Naive thymus-derived CD4-positive, alpha-beta T cell (primary cell): ENCODE data around the gene AXDND1. TPM values are rescaled to one million over a fixed set of nuclear protein-coding genes. Genes with fewer than 3 reads are reported as not detected.
"Not testable (repeated sequence)": the region's sequence is repeated elsewhere in the genome, so short reads cannot be mapped to it uniquely, and the experiment has no call there.

Experiments
- ATAC-seq: fragments of 150-1000 bp; cut with Tn5 transposase; 2 replicates; pipeline ENCODE4 v1.10.0; 2021; ENCODE audit warnings: mild to moderate bottlenecking, moderate library complexity
- CTCF ChIA-PET: fragments of 350-600 bp; sonication (Branson Sonifier 250); formaldehyde crosslinking; loops from one replicate; lab custom pipeline; 2021; ENCODE audit warnings: antibody characterized with exemption; lab: Charles Lee
- POLR2A ChIA-PET: fragments of 350-600 bp; sonication (Branson Sonifier 250); formaldehyde crosslinking; loops from one replicate; lab custom pipeline; 2021; ENCODE audit warnings: antibody characterized with exemption, inconsistent platforms; lab: Charles Lee
- DNase-seq, 9 donors: peaks; one replicate each; pipeline versions ENCODE4 v3.0.0 to v3.0.0-alpha.2; 2020 to 2022; ENCODE audit warnings: mixed read lengths in 1 of 9
- H3K27ac ChIP-seq: one replicate; pipeline ENCODE4 v1.7.0; 2013; ENCODE audit warnings: mild to moderate bottlenecking, low read depth, low read length, moderate library complexity
- H3K27me3 ChIP-seq, 2 donors: one replicate each; pipeline ENCODE4 v1.7.0; 2013; ENCODE audit warnings: low read length in 2 of 2, mild to moderate bottlenecking in 2 of 2, moderate library complexity in 2 of 2; ENCODE audit not compliant: control insufficient read depth in 2 of 2, insufficient read depth in 2 of 2
- H3K36me3 ChIP-seq, 3 experiments: 1 replicate in 2 of 3; 2 replicates in 1 of 3; pipeline ENCODE4 v1.7.0; 2013; ENCODE audit warnings: low read length in 3 of 3, mild to moderate bottlenecking in 3 of 3, moderate library complexity in 1 of 3; ENCODE audit not compliant: insufficient read depth in 3 of 3, control insufficient read depth in 2 of 3
- H3K4me1 ChIP-seq, 2 donors: one replicate each; pipeline ENCODE4 v1.7.0; 2013; ENCODE audit warnings: low read length in 2 of 2, mild to moderate bottlenecking in 2 of 2, moderate library complexity in 1 of 2; ENCODE audit not compliant: control insufficient read depth in 2 of 2, insufficient read depth in 2 of 2
- H3K4me3 ChIP-seq: 2 replicates; pipeline ENCODE4 v1.7.0; 2013; ENCODE audit warnings: mild to moderate bottlenecking, low read length
- H3K9me3 ChIP-seq, 3 experiments: 1 replicate in 2 of 3; 2 replicates in 1 of 3; pipeline ENCODE4 v1.7.0; 2013; ENCODE audit warnings: low read length in 3 of 3; ENCODE audit not compliant: control insufficient read depth in 2 of 3
- H3K27ac Mint-ChIP-seq, 9 donors: one replicate each; pipeline ENCODE4 v1.8.0; 2020 to 2022; ENCODE audit warnings: mixed read lengths in 9 of 9, mild to moderate bottlenecking in 8 of 9, moderate library complexity in 5 of 9, inconsistent platforms in 2 of 9
- H3K27me3 Mint-ChIP-seq, 5 donors: one replicate each; pipeline ENCODE4 v1.8.0; 2021 to 2022; ENCODE audit warnings: mixed read lengths in 5 of 5, mild to moderate bottlenecking in 1 of 5
- H3K36me3 Mint-ChIP-seq, 5 donors: one replicate each; pipeline ENCODE4 v1.8.0; 2020 to 2022; ENCODE audit warnings: mixed read lengths in 5 of 5, mild to moderate bottlenecking in 3 of 5, inconsistent platforms in 1 of 5
- H3K4me1 Mint-ChIP-seq, 7 donors: one replicate each; pipeline ENCODE4 v1.8.0; 2020 to 2022; ENCODE audit warnings: mixed read lengths in 7 of 7, mild to moderate bottlenecking in 3 of 7, inconsistent platforms in 1 of 7
- H3K4me3 Mint-ChIP-seq, 10 donors: one replicate each; pipeline ENCODE4 v1.8.0; 2020 to 2022; ENCODE audit warnings: mild to moderate bottlenecking in 10 of 10, mixed read lengths in 10 of 10, moderate library complexity in 6 of 10, inconsistent platforms in 2 of 10
- H3K9me3 Mint-ChIP-seq, 11 donors: one replicate each; pipeline ENCODE4 v1.8.0; 2020 to 2022; ENCODE audit warnings: mixed read lengths in 11 of 11, mild to moderate bottlenecking in 4 of 11, inconsistent platforms in 1 of 11, moderate library complexity in 1 of 11
- intact Hi-C, 2 donors: fragments of 100-400 bp; cut with micrococcal nuclease; formaldehyde crosslinking; loops; one replicate each; pipeline ENCODE4 v1.15.1; 2023
- polyA plus RNA-seq, 2 donors: library from polyadenylated mRNA; unstranded; fragments of 300-500 nt; fragmentation: Illumina TruSeq; gene quantifications; one replicate each; pipeline ENCODE4 v1.2.3, GENCODE V29; 2021
- total RNA-seq, 6 experiments: library from RNA in 5 of 6; stranded (reverse) in 5 of 6; gene quantifications; 1 replicate in 5 of 6; 2 replicates in 1 of 6; pipeline ENCODE4 v1.2.3 and lab custom pipeline; 2021 to 2026

AXDND1 gene
- total and polyA plus RNA-seq, 7 experiments from 2014 or later: 0.98 to 2.3 (median 1.3) TPM; not detected in 4

GRCh38 chr1:179352236-179352635 lies 13.5 kb upstream of the AXDND1 start:
- Histone ChIP-seq H3K9me3 (no peaks in the 10 kb centered on the region), H3K27me3 (no peaks in the 10 kb centered on the region), H3K4me1 (no peaks in the 10 kb centered on the region), H3K36me3 (peaks cover 7 to 63% (median 13%) of the 10 kb centered on the region in 3 experiments), H3K27ac (no peak overlapping the region), H3K4me3 (no peak overlapping the region)
- ATAC-seq (no peak), DNase-seq (no peak)
- Mint-ChIP-seq H3K27me3 (no peaks in the 10 kb centered on the region), H3K27ac (peak overlapping the region in 3 of 9 donors; percentile 2 to 58 (median 29)), H3K4me3 (no peak overlapping the region), H3K4me1 (peaks cover 0 to 5% (median 0%) of the 10 kb centered on the region in 7 donors), H3K9me3 (no peaks in the 10 kb centered on the region), H3K36me3 (peaks cover 15 to 50% (median 19%) of the 10 kb centered on the region in 5 donors)
- POLR2A ChIA-PET: interaction anchor here (0.9 kb wide), 1 partner anchor 58 kb away, joined by 4 read pairs; no protein-coding TSS in a partner anchor
- intact Hi-C loops: loop anchor here in 1 of 2 donors (2.0 kb wide), 1 partner anchor 13 kb away; no protein-coding TSS in a partner anchor
- CTCF ChIA-PET: interaction anchor here (0.5 kb wide), 1 partner anchor 65 kb away, joined by 4 read pairs; no protein-coding TSS in a partner anchor

GRCh38 chr1:179353546-179353945 lies 12.2 kb upstream of the AXDND1 start:
- no peak for DNase-seq
- Mint-ChIP-seq H3K4me3 (no peak overlapping the region), H3K4me1 (peaks cover 0 to 5% (median 0%) of the 10 kb centered on the region in 7 donors), H3K27me3 (no peaks in the 10 kb centered on the region), H3K9me3 (no peaks in the 10 kb centered on the region), H3K36me3 (peaks cover 10 to 44% (median 17%) of the 10 kb centered on the region in 5 donors), H3K27ac (peak overlapping the region in 5 of 9 donors; percentile 16 to 71 (median 37))
- H3K27me3 ChIP-seq: no peaks in the 10 kb centered on the region
- H3K4me3 ChIP-seq: no peak overlapping the region
- no peak overlapping the region for H3K27ac ChIP-seq
- peaks cover 7 to 52% (median 9%) of the 10 kb centered on the region in 3 experiments for H3K36me3 ChIP-seq
- H3K4me1 ChIP-seq: no peaks in the 10 kb centered on the region
- no peaks in the 10 kb centered on the region for H3K9me3 ChIP-seq
- POLR2A ChIA-PET: no interaction called here
- CTCF ChIA-PET: no interaction called here
- ATAC-seq: no peak
- intact Hi-C loops: loop anchor here in 1 of 2 donors (2.0 kb wide), 1 partner anchor 15 kb away; no protein-coding TSS in a partner anchor

GRCh38 chr1:179361631-179362030 lies 4.1 kb upstream of the AXDND1 start:
- H3K36me3 ChIP-seq, ATAC-seq, H3K27me3 Mint-ChIP-seq, POLR2A ChIA-PET, H3K4me3 Mint-ChIP-seq, DNase-seq, H3K4me1 ChIP-seq, H3K9me3 Mint-ChIP-seq, H3K4me3 ChIP-seq, H3K27me3 ChIP-seq, H3K9me3 ChIP-seq, H3K27ac ChIP-seq, CTCF ChIA-PET, H3K36me3 Mint-ChIP-seq: not testable (repeated sequence)
- intact Hi-C loops: loop anchor here (10.0 kb wide), 1 partner anchor 793 kb away; the partner anchor contains the start of gene QSOX1 (in 2 of the 2)
- H3K4me1 Mint-ChIP-seq: peaks cover 4 to 16% (median 13%) of the 10 kb centered on the region in 7 donors
- peak overlapping the region in 2 of 9 donors; percentile 25 to 46 for H3K27ac Mint-ChIP-seq

- peak; percentile 48 for ATAC-seq
- H3K4me1 Mint-ChIP-seq: peaks cover 4 to 21% (median 14%) of the 10 kb centered on the region in 7 donors
- POLR2A ChIA-PET: interaction anchor here (0.8 to 2.1 kb wide), 9 partner anchors 10 to 339 kb away, joined by 3 to 18 read pairs (median 4); partner anchors contain the start of genes SOAT1 and TOR3A
Measured at GRCh38 chr1:179366093-179366800, 476 bp downstream of the AXDND1 start.

DNA sequence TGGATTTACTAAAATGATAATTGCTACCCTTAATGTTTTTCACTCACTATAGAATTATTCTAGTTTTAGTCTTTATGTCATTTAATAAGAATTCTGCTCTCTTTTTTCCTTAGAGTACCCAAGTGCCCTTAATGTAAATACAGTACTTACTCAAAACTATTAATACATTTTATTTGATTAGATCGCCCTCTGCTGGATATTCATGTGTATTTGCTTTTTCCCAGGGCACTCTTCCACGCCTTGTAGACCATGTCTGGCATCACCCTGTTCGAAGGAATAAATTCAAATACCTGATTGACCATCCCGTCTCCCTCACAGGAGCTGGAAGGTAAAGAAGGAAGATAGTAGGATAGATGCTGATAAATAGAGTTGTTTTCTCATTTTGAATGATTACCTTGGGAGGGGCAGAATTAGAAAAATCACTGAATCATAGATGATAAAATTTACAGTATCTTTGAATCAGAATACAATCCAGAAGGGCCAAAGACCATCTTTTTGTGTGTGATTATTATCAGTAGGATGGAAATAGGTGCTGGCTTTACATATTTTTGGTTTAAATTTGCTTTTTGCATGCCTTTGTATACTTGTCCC lies 4.1 kb downstream of the AXDND1 start:
- Histone ChIP-seq H3K4me1 (peaks cover 5 to 8% of the 10 kb centered on the region in 2 donors), H3K36me3 (no peaks in the 10 kb centered on the region), H3K4me3 (no peak overlapping the region), H3K27ac (no peak overlapping the region), H3K9me3 (no peaks in the 10 kb centered on the region), H3K27me3 (no peaks in the 10 kb centered on the region)
- Mint-ChIP-seq H3K36me3 (no peaks in the 10 kb centered on the region), H3K4me1 (peaks cover 4 to 21% (median 14%) of the 10 kb centered on the region in 7 donors), H3K27ac (peak overlapping the region in 2 of 9 donors; percentile 4 to 11), H3K27me3 (peaks cover 0 to 22% (median 0%) of the 10 kb centered on the region in 5 donors), H3K9me3 (peaks cover 0 to 4% (median 0%) of the 10 kb centered on the region in 11 donors), H3K4me3 (no peak overlapping the region)
- CTCF ChIA-PET: interaction anchor here (0.6 to 4.3 kb wide), 9 partner anchors 66 to 830 kb away, joined by 3 to 20 read pairs (median 3); partner anchors contain the start of gene TOR3A
- POLR2A ChIA-PET: interaction anchor here (0.6 kb wide), 1 partner anchor 145 kb away, joined by 3 read pairs; no protein-coding TSS in a partner anchor
- DNase-seq: peak in 7 of 9 donors; percentile 37 to 74 (median 65)
- intact Hi-C loops: loop anchor here (1.0 to 10.0 kb wide), 12 partner anchors 29 to 1132 kb away; partner anchors contain the start of genes QSOX1 (in 2 of the 2) and ACBD6 (in 1 of the 2)
- peak; percentile 34 for ATAC-seq

More at GRCh38 chr1:179366093-179366800, 476 bp downstream of the AXDND1 start:
- Mint-ChIP-seq H3K27ac (peak overlapping the region; percentile 99 to 100 (median 100)), H3K27me3 (peaks cover 0 to 13% (median 0%) of the 10 kb centered on the region in 5 donors), H3K4me3 (peak overlapping the region; percentile 82 to 99 (median 94)), H3K36me3 (no peaks in the 10 kb centered on the region), H3K9me3 (peaks cover 0 to 4% (median 0%) of the 10 kb centered on the region in 11 donors)
- peak overlapping the region; percentile 91 for H3K27ac ChIP-seq
- peak overlapping the region; percentile 91 for H3K4me3 ChIP-seq
- H3K36me3 ChIP-seq: no peaks in the 10 kb centered on the region
- no peaks in the 10 kb centered on the region for H3K9me3 ChIP-seq
- no peaks in the 10 kb centered on the region for H3K27me3 ChIP-seq
- DNase-seq: no peak
- CTCF ChIA-PET: interaction anchor here (0.7 to 3.6 kb wide), 4 partner anchors 72 to 753 kb away, joined by 3 to 11 read pairs (median 6); partner anchors contain the start of gene SOAT1
- H3K4me1 ChIP-seq: peaks cover 5 to 8% of the 10 kb centered on the region in 2 donors
- intact Hi-C loops: loop anchor here (1.0 to 10.0 kb wide), 7 partner anchors 73 to 1265 kb away; partner anchors contain the start of genes QSOX1 (in 2 of the 2), ACBD6 (in 1 of the 2) and SOAT1 (in 1 of the 2)

- no peaks in the 10 kb centered on the region for H3K4me1 ChIP-seq
- Mint-ChIP-seq H3K4me1 (peaks cover 0 to 9% (median 0%) of the 10 kb centered on the region in 7 donors), H3K27me3 (peaks cover 0 to 22% (median 0%) of the 10 kb centered on the region in 5 donors), H3K36me3 (no peaks in the 10 kb centered on the region), H3K27ac (no peak overlapping the region), H3K9me3 (no peaks in the 10 kb centered on the region), H3K4me3 (no peak overlapping the region)
- H3K27ac ChIP-seq: no peak overlapping the region
- POLR2A ChIA-PET: no interaction called here
- no peak overlapping the region for H3K4me3 ChIP-seq
- H3K36me3 ChIP-seq: no peaks in the 10 kb centered on the region
- CTCF ChIA-PET: interaction anchor here (1.5 kb wide), 1 partner anchor 329 kb away, joined by 3 read pairs; no protein-coding TSS in a partner anchor
- ATAC-seq: no peak
- DNase-seq: no peak
- H3K9me3 ChIP-seq: no peaks in the 10 kb centered on the region
- intact Hi-C loops: no loop called here
- no peaks in the 10 kb centered on the region for H3K27me3 ChIP-seq
Measured at GRCh38 chr1:179372160-179372559, 6.4 kb downstream of the AXDND1 start.
